GM13977 (cell line): ENCODE data around the gene IFNA1.
"Not testable (repeated sequence)": the region's sequence is repeated elsewhere in the genome, so short reads cannot be mapped to it uniquely, and the experiment has no call there.

Experiments used
- DNase-seq: peaks from one replicate; pipeline ENCODE4 v3.0.0; 2012; ENCODE audit warnings: low spot score
- in situ Hi-C: fragments of 300-500 bp; cut with MboI; formaldehyde crosslinking; loops from one replicate; pipeline ENCODE4 v1.12.0; 2022; ENCODE audit warnings: low sequenced_read_pairs, low pct_unique_long_range_greater_than_20kb, mixed read lengths, inconsistent platforms; ENCODE audit not compliant: unreplicated experiment
- TF ChIP-seq, protein P1 (sequence below): IDR thresholded peaks from 2 replicates; pipeline ENCODE4 v1.5.1; 2012; ENCODE audit warnings: mild to moderate bottlenecking, control low read depth; ENCODE audit not compliant: insufficient read depth; ENCODE audit errors: extremely low read depth, missing control alignments

IFNA1 gene

DNA sequence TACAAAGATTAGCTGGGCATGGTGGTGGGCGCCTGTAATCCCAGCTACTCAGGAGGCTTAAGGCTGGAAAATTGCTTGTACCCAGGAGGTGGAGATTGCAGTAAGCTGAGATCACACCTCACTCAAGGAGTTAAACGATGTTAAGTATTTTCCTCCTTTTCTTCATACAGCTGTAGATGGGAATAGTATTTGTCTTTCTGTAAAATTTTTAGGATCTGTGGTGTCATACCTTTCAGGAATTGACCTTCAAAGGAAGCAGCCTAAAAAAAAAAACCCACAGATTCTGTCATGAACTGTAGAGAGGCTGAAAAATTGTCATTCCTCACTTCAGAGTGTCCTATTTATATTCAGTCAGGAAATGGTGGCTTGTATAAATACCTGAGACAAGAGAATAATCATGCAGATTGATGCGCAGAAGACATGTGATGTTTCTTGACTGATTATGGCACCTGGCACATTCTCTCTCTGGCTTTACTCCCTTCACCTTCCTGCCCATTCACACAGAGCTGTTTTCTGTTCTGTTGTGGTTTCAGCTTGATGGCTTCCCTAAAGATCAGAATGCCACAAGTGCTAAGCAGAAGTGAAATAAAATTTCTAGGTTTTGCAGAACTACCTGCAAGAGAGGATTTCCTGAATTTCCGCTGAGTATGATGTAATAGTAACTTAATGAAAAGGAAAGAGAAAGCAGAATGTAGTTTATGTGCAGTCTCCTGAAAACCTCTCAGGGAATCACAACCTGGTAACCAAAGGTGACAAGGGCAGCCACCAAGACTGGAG is 3.8 kb downstream of the IFNA1 start:
- in situ Hi-C loops: loop anchor here (10.0 to 25.0 kb wide), 2 partner anchors 109 to 207 kb away; partner anchors contain the start of genes IFNA14, IFNA17 and KLHL9
- DNase-seq: peak; percentile 16
- TF ChIP-seq, protein P1, sequence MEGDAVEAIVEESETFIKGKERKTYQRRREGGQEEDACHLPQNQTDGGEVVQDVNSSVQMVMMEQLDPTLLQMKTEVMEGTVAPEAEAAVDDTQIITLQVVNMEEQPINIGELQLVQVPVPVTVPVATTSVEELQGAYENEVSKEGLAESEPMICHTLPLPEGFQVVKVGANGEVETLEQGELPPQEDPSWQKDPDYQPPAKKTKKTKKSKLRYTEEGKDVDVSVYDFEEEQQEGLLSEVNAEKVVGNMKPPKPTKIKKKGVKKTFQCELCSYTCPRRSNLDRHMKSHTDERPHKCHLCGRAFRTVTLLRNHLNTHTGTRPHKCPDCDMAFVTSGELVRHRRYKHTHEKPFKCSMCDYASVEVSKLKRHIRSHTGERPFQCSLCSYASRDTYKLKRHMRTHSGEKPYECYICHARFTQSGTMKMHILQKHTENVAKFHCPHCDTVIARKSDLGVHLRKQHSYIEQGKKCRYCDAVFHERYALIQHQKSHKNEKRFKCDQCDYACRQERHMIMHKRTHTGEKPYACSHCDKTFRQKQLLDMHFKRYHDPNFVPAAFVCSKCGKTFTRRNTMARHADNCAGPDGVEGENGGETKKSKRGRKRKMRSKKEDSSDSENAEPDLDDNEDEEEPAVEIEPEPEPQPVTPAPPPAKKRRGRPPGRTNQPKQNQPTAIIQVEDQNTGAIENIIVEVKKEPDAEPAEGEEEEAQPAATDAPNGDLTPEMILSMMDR: no peak

DNA sequence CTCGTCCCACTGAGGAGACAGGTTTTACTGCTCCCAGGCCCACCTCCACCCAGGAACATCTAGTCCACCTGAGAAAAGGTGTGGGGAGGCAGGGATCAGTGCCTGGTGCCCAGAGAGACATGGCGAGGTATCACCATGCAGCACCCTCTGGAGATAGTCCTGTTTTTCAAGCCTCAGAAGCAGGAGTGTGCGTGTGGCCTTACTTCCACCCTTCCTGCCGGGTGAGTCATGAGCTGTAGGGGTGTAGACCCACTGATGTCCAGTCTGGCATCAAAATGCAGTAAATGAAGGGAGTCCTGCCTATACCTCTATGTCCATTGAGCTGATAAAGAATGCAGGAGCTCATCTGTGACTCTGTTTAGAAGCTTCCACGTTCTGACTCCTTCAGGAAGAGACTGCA is 9.1 kb downstream of the IFNA1 start:
- DNase-seq: not testable (repeated sequence)
- in situ Hi-C loops: loop anchor here (10.0 to 25.0 kb wide), 2 partner anchors 115 to 212 kb away; partner anchors contain the start of genes IFNA14, IFNA17 and KLHL9

DNA sequence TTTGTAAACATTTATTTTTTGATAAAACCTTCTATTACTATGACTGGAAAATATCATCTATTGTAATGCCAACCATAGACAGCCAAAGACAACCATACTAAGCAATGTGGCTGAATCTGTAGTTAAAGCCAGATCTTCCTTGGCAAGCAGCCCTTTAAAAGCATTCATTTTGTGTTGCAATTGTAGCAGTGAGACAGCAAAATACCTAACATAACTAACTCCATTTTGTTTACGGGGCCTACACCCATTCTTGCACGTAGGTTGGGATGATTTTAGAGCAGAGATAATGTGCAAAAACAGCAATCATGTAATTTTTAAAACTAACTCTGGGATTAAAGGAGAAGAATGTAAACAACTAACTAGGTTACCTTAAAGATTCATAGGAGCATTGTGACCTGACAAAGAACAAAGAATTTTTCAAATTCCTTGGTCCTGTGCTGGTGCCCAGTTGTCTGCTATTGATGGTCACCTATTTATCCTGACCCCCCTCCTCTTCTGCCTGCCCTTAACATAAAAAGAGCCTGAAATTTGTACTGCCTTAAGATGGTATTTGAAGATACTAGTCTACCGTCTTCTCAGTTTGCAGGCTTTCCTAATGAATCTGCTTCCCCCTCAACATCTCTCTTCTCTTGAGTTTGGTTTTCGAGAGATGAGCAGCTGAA is 10.6 kb downstream of the IFNA1 start:
- DNase-seq: no peak
- TF ChIP-seq, protein P1: no peak
- in situ Hi-C loops: no loop called here

DNA sequence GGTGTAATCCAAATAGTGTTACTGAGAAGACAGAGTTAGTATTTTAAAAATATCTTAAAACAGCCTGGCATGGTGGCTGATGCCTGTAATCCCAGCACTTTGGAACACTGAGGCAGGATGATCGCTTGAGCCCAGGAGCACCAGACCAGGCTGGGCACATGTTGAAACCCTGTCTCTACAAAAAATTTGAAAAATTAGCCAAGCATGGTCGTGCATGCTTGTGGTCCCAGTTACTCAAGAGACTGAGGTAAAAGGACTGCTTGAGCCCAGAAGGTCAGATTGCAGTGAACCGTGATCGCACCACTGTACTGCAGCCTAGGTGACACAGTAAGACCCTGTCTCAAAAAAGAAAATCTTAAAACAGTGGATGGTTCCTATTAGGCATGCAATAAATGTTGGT is 12.4 kb downstream of the IFNA1 start:
- in situ Hi-C loops: no loop called here
- DNase-seq: no peak
- TF ChIP-seq, protein P1: no peak

DNA sequence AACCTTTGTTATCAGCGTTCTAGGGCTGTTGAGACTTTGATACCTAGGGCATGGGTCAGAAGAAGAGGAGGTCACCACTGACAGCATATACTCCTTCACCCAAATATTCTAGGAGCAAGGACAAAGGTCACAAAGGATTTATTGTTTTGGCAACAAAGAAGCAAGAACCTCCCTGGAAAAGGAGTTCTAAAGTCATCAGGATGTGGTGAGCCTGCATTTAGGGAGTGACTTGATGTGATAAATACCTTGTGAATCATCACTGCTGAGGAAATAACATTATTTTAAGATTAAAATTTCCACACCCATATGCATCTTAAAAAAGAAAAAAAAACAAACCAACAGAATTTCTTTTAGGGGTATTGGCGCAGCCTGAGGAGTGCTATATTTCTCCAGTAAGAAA is 13.9 kb downstream of the IFNA1 start:
- TF ChIP-seq, protein P1: no peak
- in situ Hi-C loops: no loop called here

DNA sequence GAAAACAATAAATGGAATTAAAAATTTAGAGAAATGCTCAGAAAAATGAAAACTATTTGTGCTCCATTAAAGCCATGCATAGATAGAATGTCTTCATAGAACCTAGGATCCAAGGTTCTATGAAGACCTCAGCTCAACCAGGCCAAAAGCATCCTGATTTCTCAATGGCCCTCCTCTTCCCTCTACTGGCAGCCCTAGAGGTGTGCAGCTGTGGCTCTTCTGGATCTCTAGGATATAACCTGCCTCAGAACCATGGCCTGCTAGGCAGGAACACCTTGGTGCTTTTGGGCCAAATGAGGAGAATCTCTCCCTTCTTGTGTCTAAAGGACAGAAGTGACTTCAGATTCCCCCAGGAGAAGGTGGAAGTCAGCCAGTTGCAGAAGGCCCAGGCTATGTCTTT is 15.1 kb downstream of the IFNA1 start:
- TF ChIP-seq, protein P1: peak; percentile 81
- in situ Hi-C loops: no loop called here
- DNase-seq: peak; percentile 35

More for the DNA sequence above, 13.9 kb downstream of the IFNA1 start:
- DNase-seq: no peak

DNA sequence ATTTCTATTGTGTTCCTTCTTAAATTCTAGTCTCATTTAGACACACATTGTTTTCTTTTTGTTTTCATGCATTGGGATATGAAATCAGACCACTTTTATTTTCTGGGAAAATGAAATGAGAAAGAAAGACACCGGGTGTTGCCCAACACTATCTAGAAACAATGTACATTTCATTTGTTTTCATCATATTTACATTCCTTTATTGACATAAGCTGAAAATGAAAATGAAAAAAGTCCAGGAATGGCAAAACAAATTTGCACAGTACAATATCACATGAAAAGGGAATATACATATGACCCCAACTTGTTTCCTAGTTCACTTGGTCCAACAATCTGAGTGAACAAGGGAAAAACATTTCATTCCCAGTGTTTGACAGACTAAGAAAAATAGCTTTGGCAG is 21.1 kb downstream of the IFNA1 start:
- TF ChIP-seq, protein P1: no peak
- no peak for DNase-seq
- in situ Hi-C loops: no loop called here
